ENCODE measurements around the gene VENTX.

The VENTX gene

GRCh38 chr10:133238466-133238804 is 780 bp downstream of the VENTX start:
- DNase-seq = no peak

- DNase-seq = no peak
Measured at GRCh38 chr10:133239990-133240389, 2.3 kb downstream of the VENTX start.

- no peak for DNase-seq
Measured at GRCh38 chr10:133241501-133242205, 4.0 kb downstream of the VENTX start.

GRCh38 chr10:133242611-133243356 is 5.1 kb downstream of the VENTX start:
- DNase-seq = no peak

GRCh38 chr10:133243593-133243992 is 5.9 kb downstream of the VENTX start:
- no peak for DNase-seq

- DNase-seq = no peak
Measured at GRCh38 chr10:133245439-133246235, 8.0 kb downstream of the VENTX start.

GRCh38 chr10:133246236-133246626 is 8.6 kb downstream of the VENTX start:
- no peak for DNase-seq

- no peak for DNase-seq
Measured at GRCh38 chr10:133247681-133248333, 10.2 kb downstream of the VENTX start.

- DNase-seq = no peak
Measured at GRCh38 chr10:133248334-133248715, 10.7 kb downstream of the VENTX start.

- no peak for DNase-seq
Measured at GRCh38 chr10:133249094-133249780, 11.6 kb downstream of the VENTX start.

GRCh38 chr10:133249975-133250754 is 12.5 kb downstream of the VENTX start:
- no peak for DNase-seq

GRCh38 chr10:133251388-133252222 is 13.9 kb downstream of the VENTX start:
- no peak for DNase-seq

GRCh38 chr10:133252223-133252552 is 14.5 kb downstream of the VENTX start:
- DNase-seq = no peak

- no peak for DNase-seq
Measured at GRCh38 chr10:133253361-133253955, 15.8 kb downstream of the VENTX start.

- DNase-seq = no peak
Measured at GRCh38 chr10:133254421-133255120, 16.9 kb downstream of the VENTX start.

GRCh38 chr10:133255323-133255722 is 17.7 kb downstream of the VENTX start:
- no peak for DNase-seq

- no peak for DNase-seq
Measured at GRCh38 chr10:133257489-133258065, 19.9 kb downstream of the VENTX start.

GRCh38 chr10:133258066-133258817 is 20.6 kb downstream of the VENTX start:
- no peak for DNase-seq
